Upper lobe of left lung (tissue), 6 donors: ENCODE data around the gene C1orf21. TPM values are rescaled to one million over a fixed set of nuclear protein-coding genes. Genes with fewer than 3 reads are reported as not detected.

Source experiments
- ATAC-seq, 2 donors: fragments of 200-7000 bp; cut with Tn5 transposase; one replicate each; pipeline ENCODE4 v1.9.1; 2022; ENCODE audit warnings: mild to moderate bottlenecking in 2 of 2, moderate library complexity in 2 of 2; ENCODE audit not compliant: low FRiP score in 2 of 2
- DNase-seq, 2 donors: peaks; one replicate each; pipeline ENCODE4 v3.0.0-alpha.2; 2019 to 2020
- H3K27ac ChIP-seq, 4 donors: fragments of 200-600 bp; sonication (generic); one replicate each; pipeline ENCODE4 v1.5.1; 2016 to 2019
- H3K27me3 ChIP-seq, 4 donors: fragments of 200-600 bp; sonication (generic); one replicate each; pipeline ENCODE4 v1.5.1; 2017 to 2019
- H3K36me3 ChIP-seq, 4 donors: fragments of 200-600 bp; sonication (generic); one replicate each; pipeline ENCODE4 v1.5.1; 2016 to 2019
- H3K4me1 ChIP-seq, 4 donors: fragments of 200-600 bp; sonication (generic); one replicate each; pipeline ENCODE4 v1.5.1; 2018 to 2019
- H3K4me3 ChIP-seq, 4 donors: fragments of 200-600 bp; sonication (generic); one replicate each; pipeline ENCODE4 v1.5.1; 2017 to 2019; ENCODE audit warnings: mild to moderate bottlenecking in 2 of 4, moderate library complexity in 1 of 4
- H3K9me3 ChIP-seq, 4 donors: fragments of 200-600 bp; sonication (generic); one replicate each; pipeline ENCODE4 v1.5.1; 2018 to 2019
- EP300 ChIP-seq, 4 donors: sonication (generic); formaldehyde crosslinking; IDR thresholded peaks; one replicate each; pipeline ENCODE4 v1.5.1; 2017; ENCODE audit warnings: antibody characterized with exemption in 4 of 4, control low read depth in 2 of 4
- POLR2A ChIP-seq, 4 donors: fragments of 450-650 bp; IDR thresholded peaks; one replicate each; pipeline ENCODE4 v1.5.1; 2016 to 2017; ENCODE audit warnings: antibody characterized with exemption in 4 of 4, mild to moderate bottlenecking in 2 of 4
- POLR2AphosphoS5 ChIP-seq, 2 donors: sonication (generic); formaldehyde crosslinking; IDR thresholded peaks; one replicate each; pipeline ENCODE4 v1.5.1; 2017; ENCODE audit warnings: antibody characterized with exemption in 2 of 2
- WGBS, 2 donors: methylation state at CpG; one replicate each; pipeline ENCODE4 v1.1.5; 2017 to 2018; 5-methylcytosine and 5-hydroxymethylcytosine counted together
- total RNA-seq, 6 donors: library from RNA; depleted of rRNA in 4 of 6; stranded (reverse); fragments of >200 nt in 4 of 6; gene quantifications; one replicate each; pipeline versions ENCODE4 v1.1.0 to v1.2.1, GENCODE V29; 2016 to 2021
- TF ChIP-seq, protein P1 (sequence below), 6 experiments: fragments of 450-650 bp in 4 of 6; fragments of 200-600 bp in 2 of 6; sonication (generic) in 2 of 6; IDR thresholded peaks; one replicate each; pipeline ENCODE4 v1.5.1; 2016 to 2019; ENCODE audit warnings: antibody characterized with exemption in 6 of 6
- donor health status: DM: no; HTN: no; CAD: no; lungs with moderate emphysema.
- donor health status: DM: no; HTN: yes; CAD: no; lungs with severe emphysema.

Gene C1orf21
- total RNA-seq, 6 donors from 2014 or later, result 21.4 to 110 (median 49.2) TPM

DNA sequence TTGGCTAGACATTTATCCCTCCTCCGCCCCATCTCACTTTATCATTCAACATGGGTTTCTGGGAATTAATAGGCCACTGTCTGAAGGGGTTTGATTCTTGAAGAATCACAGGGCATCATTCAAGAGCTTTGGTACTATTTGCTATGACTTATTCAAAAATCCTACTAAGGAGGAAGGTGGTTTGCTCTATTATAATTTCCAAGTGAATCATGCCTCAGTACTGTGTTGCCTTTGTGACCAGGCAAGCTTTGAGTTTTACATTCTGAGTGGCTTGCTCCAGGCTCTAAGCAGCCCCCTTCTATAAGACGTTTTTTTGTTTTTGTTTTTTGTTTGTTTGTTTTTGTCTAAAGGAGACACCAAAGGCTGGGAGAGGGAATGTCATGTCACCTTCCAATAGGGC lies 2.6 kb downstream of the C1orf21 start:
- H3K4me3 ChIP-seq, result peak overlapping the region in 2 of 4 donors; percentile 68 to 95

DNA sequence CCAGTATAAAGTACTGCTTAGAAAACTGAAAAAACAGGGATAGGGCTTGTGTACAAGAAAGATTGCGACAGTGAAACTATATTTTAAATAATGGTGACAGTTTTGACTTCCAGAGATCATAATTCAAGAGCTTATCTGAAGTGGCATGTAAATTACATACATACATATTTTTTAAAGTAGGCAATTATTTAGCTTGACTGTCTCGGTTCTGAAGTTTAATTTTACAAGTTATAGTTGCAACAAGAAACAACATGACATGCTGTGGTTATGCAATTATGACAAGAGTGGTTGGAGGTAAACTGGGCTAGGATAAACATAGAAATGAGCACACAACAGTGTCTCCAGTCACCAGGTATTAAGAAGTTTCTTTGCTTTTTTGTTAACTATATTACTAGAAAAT lies 4.1 kb downstream of the C1orf21 start:
- H3K36me3 ChIP-seq, result no peaks in the 10 kb centered on the region
- H3K9me3 ChIP-seq, result no peaks in the 10 kb centered on the region
- TF ChIP-seq EP300 (IDR thresholded peaks at IDR 0.05), result no peak
- TF ChIP-seq POLR2A (IDR thresholded peaks at IDR 0.05), result no peak
- TF ChIP-seq, protein P1, sequence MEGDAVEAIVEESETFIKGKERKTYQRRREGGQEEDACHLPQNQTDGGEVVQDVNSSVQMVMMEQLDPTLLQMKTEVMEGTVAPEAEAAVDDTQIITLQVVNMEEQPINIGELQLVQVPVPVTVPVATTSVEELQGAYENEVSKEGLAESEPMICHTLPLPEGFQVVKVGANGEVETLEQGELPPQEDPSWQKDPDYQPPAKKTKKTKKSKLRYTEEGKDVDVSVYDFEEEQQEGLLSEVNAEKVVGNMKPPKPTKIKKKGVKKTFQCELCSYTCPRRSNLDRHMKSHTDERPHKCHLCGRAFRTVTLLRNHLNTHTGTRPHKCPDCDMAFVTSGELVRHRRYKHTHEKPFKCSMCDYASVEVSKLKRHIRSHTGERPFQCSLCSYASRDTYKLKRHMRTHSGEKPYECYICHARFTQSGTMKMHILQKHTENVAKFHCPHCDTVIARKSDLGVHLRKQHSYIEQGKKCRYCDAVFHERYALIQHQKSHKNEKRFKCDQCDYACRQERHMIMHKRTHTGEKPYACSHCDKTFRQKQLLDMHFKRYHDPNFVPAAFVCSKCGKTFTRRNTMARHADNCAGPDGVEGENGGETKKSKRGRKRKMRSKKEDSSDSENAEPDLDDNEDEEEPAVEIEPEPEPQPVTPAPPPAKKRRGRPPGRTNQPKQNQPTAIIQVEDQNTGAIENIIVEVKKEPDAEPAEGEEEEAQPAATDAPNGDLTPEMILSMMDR (IDR thresholded peaks at IDR 0.05), result no peak
- TF ChIP-seq POLR2AphosphoS5 (IDR thresholded peaks at IDR 0.05), result no peak
- DNase-seq, result no peak
- peaks cover 6 to 49% (median 25%) of the 10 kb centered on the region in 4 donors for H3K4me1 ChIP-seq
- peak overlapping the region in 2 of 4 donors; percentile 14 to 34 for H3K27ac ChIP-seq
- H3K27me3 ChIP-seq, result peaks cover 0 to 8% (median 0%) of the 10 kb centered on the region in 4 donors
- no peak for ATAC-seq
- H3K4me3 ChIP-seq, result no peak overlapping the region
- WGBS, 2 donors, result 52 to 70% methylated on average over 2 of the region's 2 CpGs

More for the DNA sequence above, 2.6 kb downstream of the C1orf21 start:
- H3K4me1 ChIP-seq, result peaks cover 11 to 51% (median 25%) of the 10 kb centered on the region in 4 donors
- WGBS, 2 donors, result 79% methylated on average over 2 of the region's 2 CpGs
- H3K9me3 ChIP-seq, result no peaks in the 10 kb centered on the region
- ATAC-seq (no peak), DNase-seq (no peak)
- H3K27me3 ChIP-seq, result peaks cover 0 to 8% (median 0%) of the 10 kb centered on the region in 4 donors
- no peaks in the 10 kb centered on the region for H3K36me3 ChIP-seq
- peak overlapping the region in 2 of 4 donors; percentile 91 to 92 for H3K27ac ChIP-seq
- TF ChIP-seq POLR2AphosphoS5 (IDR thresholded peaks at IDR 0.05) (no peak), POLR2A (IDR thresholded peaks at IDR 0.05) (no peak)
- TF ChIP-seq, protein P1 (IDR thresholded peaks at IDR 0.05), result no peak

DNA sequence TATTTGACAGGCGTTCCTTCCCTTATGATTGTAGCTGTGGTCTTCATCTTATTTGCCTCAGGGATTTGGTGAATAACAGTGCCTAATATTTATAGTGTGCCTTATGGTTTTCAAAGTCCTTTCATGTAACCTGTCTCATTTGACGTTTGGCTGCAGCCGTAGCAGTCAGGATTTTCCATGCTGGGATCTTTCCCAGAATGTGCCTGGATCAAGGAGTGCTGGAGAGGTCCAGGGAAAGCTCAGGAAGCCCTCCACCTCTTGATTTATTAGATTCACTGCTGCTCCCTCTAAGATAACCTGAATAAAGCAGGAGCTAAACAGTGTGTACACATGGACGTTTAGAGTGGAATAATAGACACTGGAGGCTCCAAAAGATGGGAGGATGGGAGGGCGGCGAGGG lies 5.2 kb downstream of the C1orf21 start:
- no peaks in the 10 kb centered on the region for H3K9me3 ChIP-seq
- DNase-seq (no peak), ATAC-seq (no peak)
- peaks cover 3 to 42% (median 21%) of the 10 kb centered on the region in 4 donors for H3K4me1 ChIP-seq
- H3K27ac ChIP-seq, result no peak overlapping the region
- H3K36me3 ChIP-seq, result no peaks in the 10 kb centered on the region
- TF ChIP-seq EP300 (IDR thresholded peaks at IDR 0.05), result no peak
- no peak for TF ChIP-seq POLR2AphosphoS5 (IDR thresholded peaks at IDR 0.05)
- TF ChIP-seq POLR2A (IDR thresholded peaks at IDR 0.05), result no peak
- TF ChIP-seq, protein P1 (IDR thresholded peaks at IDR 0.05), result no peak
- peaks cover 0 to 3% (median 0%) of the 10 kb centered on the region in 4 donors for H3K27me3 ChIP-seq
- 91 to 93% methylated on average over 6 of the region's 6 CpGs for WGBS, 2 donors
- H3K4me3 ChIP-seq, result no peak overlapping the region

DNA sequence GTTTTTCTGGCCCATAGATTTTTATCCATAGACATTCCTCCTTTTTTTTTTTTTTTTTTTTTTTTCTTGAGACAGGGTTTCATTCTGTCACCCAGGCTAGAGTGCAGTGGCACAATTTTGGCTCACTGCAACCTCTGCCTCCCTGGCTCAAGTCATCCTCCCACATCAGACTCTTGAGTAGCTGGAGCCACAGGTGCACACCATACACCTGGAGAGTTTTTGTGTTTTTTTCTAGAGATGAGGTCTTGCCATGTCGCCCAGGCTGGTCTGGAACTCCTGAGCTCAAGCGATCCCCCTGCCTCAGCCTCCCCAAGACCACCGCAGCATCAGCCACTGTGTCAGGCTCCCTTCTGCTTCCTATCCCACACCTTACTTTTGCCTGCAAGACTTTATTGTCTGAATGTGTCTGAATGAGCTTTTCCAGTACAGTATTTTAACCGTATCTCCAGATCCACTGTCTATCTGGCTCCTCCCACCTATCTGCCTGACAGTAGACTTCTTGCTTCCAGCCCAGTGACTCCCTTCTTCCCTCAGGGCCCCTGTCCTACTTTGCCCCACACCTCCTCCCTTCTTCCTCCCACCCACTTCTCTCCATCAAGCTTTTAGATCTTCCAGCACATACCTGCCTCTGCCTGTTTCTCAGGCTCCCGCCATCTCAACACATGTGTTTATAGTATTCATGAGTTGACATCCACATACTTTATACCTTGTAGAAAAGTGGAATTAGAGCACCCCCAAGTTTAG lies 6.1 kb downstream of the C1orf21 start:
- Histone ChIP-seq H3K27ac (peak overlapping the region in 1 of 4 donors; percentile 61), H3K9me3 (no peaks in the 10 kb centered on the region), H3K36me3 (no peaks in the 10 kb centered on the region), H3K27me3 (no peaks in the 10 kb centered on the region), H3K4me1 (peaks cover 3 to 34% (median 21%) of the 10 kb centered on the region in 4 donors), H3K4me3 (no peak overlapping the region)
- ATAC-seq (no peak), DNase-seq (no peak)
- TF ChIP-seq EP300 (IDR thresholded peaks at IDR 0.05) (no peak), POLR2AphosphoS5 (IDR thresholded peaks at IDR 0.05) (no peak)
- TF ChIP-seq, protein P1 (IDR thresholded peaks at IDR 0.05), result no peak
- WGBS, 2 donors, result 92 to 96% methylated on average over 5 of the region's 5 CpGs

DNA sequence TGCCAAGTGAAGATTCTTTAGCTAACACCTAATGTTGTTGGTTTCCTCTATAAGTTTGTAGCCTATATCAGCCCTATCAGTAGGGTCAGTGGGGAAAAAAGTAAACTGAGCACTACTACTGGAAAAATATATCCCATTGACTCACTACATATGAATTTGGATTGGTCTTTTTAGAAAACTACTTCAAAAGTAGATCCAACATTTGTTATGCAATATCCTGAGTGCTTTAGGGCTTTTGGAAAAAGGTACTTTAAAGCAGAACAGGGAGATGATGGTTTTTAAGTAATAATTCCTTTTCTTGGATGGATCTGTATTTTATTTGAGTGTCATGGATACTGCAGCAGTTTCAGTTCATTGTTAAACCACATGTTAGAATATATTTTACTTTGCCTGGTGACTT lies 7.1 kb downstream of the C1orf21 start:
- DNase-seq (no peak), ATAC-seq (peak in 1 of 2 donors; percentile 41)
- Histone ChIP-seq H3K27ac (peak overlapping the region in 3 of 4 donors; percentile 1 to 61 (median 23)), H3K9me3 (no peaks in the 10 kb centered on the region), H3K27me3 (no peaks in the 10 kb centered on the region), H3K4me1 (peaks cover 3 to 30% (median 18%) of the 10 kb centered on the region in 4 donors), H3K4me3 (no peak overlapping the region), H3K36me3 (no peaks in the 10 kb centered on the region)
- TF ChIP-seq EP300 (IDR thresholded peaks at IDR 0.05), result peak in 1 of 4 donors; percentile 32
- TF ChIP-seq, protein P1 (IDR thresholded peaks at IDR 0.05), result no peak
